GM19452 (cell line): ENCODE measurements around the gene RNASEH1.
"Not testable (repeated sequence)": the region's sequence is repeated elsewhere in the genome, so short reads cannot be mapped to it uniquely, and the experiment has no call there.

Source experiments
- ATAC-seq: cut with Tn5 transposase; IDR thresholded peaks from one replicate; pipeline ENCODE4 v1.9.1; 2021; ENCODE audit not compliant: unreplicated experiment

Gene RNASEH1

DNA sequence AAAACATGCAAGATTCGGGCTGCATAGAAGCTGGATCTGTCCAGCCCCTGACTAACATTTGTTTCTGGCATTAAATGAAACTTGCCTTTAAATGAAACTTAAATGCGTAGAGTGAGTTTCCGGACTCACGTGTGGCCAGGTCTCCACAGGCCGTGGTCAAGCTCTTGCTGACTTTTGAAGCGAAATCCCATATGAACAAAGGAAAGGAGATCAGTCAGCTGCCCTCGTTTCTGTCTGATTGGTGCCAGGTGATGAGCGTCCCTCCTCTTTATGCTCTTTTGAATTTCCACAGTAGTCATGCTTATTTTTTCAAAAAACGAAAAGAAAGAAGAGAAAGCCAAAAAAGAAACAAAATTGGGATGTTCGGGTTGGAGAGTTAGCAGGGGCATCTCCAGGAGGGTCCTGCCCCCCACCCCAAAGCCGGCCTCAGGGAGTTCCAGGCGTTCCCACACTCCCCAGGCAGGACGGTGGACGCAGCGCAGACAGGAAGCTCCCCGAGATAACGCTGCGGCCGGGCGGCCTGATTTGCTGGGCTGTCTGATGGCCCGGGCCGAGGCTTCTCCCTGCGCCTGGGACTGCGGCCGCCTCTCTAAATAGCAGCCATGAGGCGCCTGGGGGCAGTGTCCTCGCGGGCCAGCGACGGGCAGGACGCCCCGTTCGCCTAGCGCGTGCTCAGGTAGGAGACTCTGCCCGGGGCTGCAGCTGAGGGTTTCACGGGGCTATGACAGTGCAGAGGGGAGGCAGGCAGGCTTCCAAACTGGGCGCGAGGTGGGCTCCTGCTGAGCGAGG lies 36.6 kb upstream of the RNASEH1 start, which contains the start of gene COLEC11:
COLEC11 (plus strand) TSS at position 620 of the 789 bp plus-strand sequence. CDS start 9,229 bp downstream, outside the sequence.
- ATAC-seq: no peak

- no peak for ATAC-seq
These were observed 31.0 kb upstream of the RNASEH1 start for GRCh38 chr2:3589086-3589485.

DNA sequence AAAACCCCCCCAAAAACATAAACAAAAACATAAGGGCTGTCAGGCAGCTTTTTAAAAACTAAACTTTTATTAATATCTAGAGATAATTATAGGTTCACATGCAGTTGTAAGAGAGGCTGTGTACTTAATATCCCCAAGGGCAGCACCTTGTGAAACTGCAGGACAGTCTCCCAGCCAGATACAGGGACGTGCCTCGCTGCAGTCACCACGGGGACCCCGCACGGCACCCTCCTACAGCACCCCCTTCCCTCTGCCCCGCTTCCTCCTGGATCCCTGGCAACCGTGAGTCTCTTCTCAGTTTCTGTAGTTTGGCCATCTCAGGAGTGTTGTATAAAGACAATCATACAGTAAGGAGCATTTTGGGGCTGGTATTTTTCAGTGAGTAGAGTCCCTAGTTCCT lies 30.0 kb upstream of the RNASEH1 start:
- no peak for ATAC-seq

DNA sequence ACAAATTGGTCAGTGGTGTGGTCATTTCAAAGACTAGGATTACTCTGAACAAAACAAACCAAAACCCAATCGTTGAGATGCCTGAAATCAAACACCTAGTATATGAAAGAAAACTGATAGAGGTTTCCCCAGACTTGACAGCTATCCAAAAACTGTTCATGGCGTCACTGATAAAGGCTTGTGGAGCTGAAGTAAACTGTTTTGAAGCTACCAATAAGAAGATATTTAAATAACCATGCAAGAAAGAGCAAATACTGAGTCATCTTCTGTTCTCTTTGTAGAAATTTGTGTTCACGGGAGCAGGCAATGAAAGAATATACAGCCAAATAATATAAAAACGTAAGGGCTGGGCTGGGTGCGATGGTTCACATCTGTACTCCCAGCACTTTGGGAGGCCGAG lies 29.3 kb upstream of the RNASEH1 start:
- ATAC-seq: no peak

GRCh38 chr2:3587021-3587420 lies 28.9 kb upstream of the RNASEH1 start:
- no peak for ATAC-seq

DNA sequence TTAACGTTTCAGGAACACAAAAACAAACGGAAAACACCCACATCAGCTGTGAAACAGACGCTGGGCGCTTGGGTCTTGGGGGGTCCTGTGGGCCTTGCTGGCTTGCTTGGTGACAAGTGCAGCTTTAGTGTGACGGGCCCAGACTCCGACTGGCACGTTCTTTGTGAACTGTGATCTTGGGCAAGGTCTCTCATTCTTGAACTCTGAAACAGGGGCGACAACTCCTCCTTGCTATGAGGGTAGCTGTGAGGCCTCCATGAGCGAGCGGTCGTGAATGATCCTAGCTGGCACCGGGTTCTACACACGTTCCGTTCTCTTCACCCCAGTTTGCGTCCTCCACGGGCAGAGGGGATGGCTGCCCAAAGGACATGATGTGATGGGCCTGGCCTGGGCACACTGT lies 28.1 kb upstream of the RNASEH1 start:
- no peak for ATAC-seq

DNA sequence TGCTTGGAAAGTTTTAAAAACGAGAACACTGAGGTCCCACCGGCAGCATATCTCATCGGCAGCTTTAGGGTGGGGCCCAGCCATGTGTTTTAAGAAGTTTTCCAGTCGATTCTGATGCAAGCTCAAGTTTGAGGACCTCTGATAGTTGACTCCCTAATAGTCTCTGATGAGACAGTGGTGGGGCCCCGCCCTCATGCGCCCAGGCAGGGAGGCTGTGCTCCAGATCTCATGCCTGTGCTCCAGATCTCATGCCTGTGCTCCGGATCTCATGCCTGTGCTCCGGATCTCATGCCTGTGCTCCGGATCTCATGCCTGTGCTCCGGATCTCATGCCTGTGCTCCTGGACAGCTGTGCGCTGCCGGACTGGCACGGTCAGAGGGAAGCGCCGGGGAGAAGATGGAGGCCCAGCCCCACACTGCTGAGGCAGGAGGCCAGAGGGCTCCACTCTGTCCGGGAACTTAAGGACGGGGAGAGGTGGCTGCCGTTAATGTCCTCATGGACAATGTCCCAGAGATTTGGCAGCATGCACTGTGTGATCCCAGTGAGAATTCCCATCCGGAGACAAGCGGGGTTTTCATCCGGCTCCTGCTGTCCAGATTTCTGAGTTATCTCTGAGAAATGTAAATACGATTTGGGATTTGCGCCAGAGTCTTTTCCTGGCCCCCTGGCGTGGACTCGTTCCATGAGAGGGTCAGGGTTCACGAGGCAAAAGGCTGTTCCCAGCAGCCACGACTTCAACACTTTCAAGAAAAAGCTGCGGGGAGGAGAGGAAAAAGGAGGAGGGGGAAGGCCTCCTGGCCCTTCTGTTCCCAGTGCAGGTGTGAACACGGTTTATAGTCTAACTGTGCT lies 27.4 kb upstream of the RNASEH1 start:
- no peak for ATAC-seq

GRCh38 chr2:3584608-3585260 lies 26.6 kb upstream of the RNASEH1 start:
- ATAC-seq: no peak

GRCh38 chr2:3584076-3584475 lies 25.9 kb upstream of the RNASEH1 start:
- no peak for ATAC-seq

GRCh38 chr2:3581367-3582262 lies 23.5 kb upstream of the RNASEH1 start:
- no peak for ATAC-seq

DNA sequence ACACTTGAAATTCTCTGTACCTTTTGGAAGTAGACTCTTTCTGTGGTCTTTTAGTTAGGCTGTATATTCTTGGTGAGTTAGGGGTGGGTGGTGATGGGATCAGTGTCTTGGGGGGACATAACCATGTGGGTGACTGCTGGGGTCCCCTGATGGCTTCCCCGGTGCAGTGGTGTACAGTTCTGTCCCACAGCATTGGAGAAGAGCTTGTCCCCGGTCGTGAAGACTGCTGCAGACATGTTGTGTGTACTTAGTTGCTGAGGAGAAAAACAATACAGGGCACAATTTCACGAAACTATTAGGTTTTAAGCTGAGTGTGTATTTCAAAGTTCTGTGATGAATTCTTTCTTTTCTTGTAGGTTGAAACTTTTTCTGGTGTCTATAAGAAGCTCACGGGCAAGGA lies 22.3 kb upstream of the RNASEH1 start:
- ATAC-seq: no peak

GRCh38 chr2:3578987-3579386 lies 20.9 kb upstream of the RNASEH1 start:
- no peak for ATAC-seq

DNA sequence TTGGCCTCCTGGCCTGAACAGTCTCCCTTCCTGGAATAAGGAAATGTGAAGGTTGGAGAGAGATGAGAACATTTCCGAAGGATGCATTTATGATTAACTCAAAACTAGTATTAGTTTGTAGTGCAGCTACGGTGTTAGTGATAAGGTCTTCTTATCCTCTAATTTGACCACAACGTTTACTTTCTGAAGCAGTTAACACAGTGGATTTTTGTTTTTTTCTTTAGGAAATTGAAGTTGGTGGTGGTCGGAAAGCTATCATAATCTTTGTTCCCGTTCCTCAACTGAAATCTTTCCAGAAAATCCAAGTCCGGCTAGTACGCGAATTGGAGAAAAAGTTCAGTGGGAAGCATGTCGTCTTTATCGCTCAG lies 18.1 kb upstream of the RNASEH1 start:
- ATAC-seq: not testable (repeated sequence)

- peak; percentile 30 for ATAC-seq
These were observed 17.6 kb upstream of the RNASEH1 start for GRCh38 chr2:3575534-3576262.

DNA sequence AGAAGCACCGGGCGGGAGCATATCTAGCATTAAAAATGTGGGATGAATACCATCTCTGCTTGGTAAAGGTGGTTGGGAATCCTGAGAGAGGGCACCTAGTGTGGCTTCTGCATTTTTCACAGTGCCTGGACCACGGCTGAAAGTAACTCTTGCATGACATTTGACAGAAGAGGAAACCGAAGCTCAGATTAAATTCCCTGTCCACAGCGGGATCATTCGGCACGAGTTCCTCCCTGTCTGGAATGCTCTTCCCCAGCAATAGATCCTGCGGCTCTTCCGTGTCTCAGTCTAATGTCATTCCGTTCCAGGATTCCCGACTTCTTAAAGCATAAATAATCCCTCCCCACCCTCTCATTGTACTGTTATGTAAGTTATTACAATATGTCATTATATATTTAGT lies 16.0 kb upstream of the RNASEH1 start:
- ATAC-seq: no peak

GRCh38 chr2:3572620-3573019 lies 14.5 kb upstream of the RNASEH1 start:
- no peak for ATAC-seq

DNA sequence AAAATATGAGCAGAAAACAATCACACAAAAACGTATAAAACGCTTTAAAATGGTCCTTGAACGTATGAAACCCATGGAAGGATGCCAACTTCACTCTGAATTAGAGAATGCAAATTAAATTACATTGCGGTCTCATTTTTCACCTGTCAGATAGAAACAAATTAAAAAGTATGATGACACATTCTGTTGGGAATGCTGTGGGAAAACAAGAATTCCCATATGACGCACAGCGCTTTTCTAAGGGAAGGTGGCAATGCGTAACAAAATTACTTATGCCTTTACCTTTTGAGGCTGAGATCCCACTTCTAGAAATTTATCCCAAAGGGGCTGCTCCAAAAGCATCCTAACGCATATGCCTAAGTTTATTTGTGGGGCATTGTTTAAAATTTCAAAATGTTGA lies 13.2 kb upstream of the RNASEH1 start:
- no peak for ATAC-seq

- ATAC-seq: not testable (repeated sequence)
These were observed 11.5 kb upstream of the RNASEH1 start for GRCh38 chr2:3569656-3570055.

DNA sequence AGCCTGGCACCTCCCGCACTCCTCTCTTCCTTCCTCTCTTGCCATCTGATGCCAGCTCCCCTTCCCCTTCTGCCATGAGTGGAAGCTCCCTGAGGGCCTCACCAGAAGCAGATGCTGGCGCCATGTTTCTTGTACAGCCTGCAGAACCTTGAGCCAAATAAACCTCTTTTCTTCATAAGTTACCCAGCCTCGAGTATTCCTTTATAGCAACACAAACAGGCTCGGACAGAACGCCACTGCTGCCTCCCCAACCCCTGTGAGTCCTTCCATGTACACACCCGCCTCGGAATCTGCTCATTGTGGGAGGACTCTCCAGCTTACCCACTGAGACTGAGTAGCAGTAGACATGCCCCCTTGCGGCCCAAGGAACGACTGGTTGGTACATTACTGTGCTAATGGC lies 8.7 kb upstream of the RNASEH1 start:
- no peak for ATAC-seq

DNA sequence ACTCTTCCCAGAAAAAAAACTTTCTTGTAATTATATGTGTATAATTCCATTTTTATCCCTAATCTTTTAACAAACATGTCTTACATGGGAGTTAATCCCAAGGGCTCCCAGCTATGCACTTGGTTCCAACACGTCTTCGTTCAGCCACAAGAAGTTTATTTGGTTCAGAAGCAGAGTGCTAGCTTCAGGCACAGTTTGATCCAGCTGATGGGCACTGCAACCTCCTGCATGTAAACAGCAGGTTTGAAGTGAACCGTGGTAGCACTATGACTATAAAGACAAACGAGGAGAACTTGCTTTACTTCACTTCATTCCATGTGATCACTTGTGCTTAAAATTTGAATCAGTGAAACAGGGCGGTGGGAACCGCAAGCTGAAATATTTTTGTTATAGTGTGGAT lies 7.0 kb upstream of the RNASEH1 start:
- no peak for ATAC-seq
